Bronchial epithelial cell (primary cell): Measurements from ENCODE around the gene CHST1. TPM values are rescaled to one million over a fixed set of nuclear protein-coding genes. Genes with fewer than 3 reads are reported as not detected.

Source experiments
- DNase-seq: peaks from one replicate; pipeline ENCODE4 v3.0.0-alpha.2; 2010; ENCODE audit warnings: low read depth
- FAIRE-seq: peaks from 2 replicates; lab custom pipeline; 2011; peaks lifted over from hg19 to GRCh38; lab: Jason Lieb, UNC
- H3K27me3 ChIP-seq: 2 replicates; pipeline ENCODE4 v1.5.1; 2011; ENCODE audit warnings: low read length; ENCODE audit not compliant: control insufficient read depth, insufficient read depth
- H3K36me3 ChIP-seq: 2 replicates; pipeline ENCODE4 v1.5.1; 2011; ENCODE audit warnings: low read length; ENCODE audit not compliant: control insufficient read depth, insufficient read depth
- H3K4me3 ChIP-seq: 2 replicates; pipeline ENCODE4 v1.5.1; 2011; ENCODE audit warnings: mild to moderate bottlenecking, low read depth, low read length, control low read depth
- CTCF ChIP-seq: IDR thresholded peaks from 2 replicates; pipeline ENCODE4 v1.5.1; 2011; ENCODE audit warnings: mild to moderate bottlenecking, moderate library complexity, low read length, control low read depth, inconsistent platforms; ENCODE audit not compliant: insufficient read depth, severe bottlenecking
- total RNA-seq: library from RNA; depleted of rRNA; stranded (reverse); fragments of >200 nt; gene quantifications from 2 replicates; pipeline ENCODE4 v1.2.1, GENCODE V29; 2014

Gene CHST1
- total RNA-seq, 1 donor from 2014 or later: 0.26 TPM

- H3K27me3 ChIP-seq: no peaks in the 10 kb centered on the region
- no peak overlapping the region for H3K4me3 ChIP-seq
- H3K36me3 ChIP-seq: no peaks in the 10 kb centered on the region
- no peak for DNase-seq
- no peak for TF ChIP-seq CTCF
- FAIRE-seq: no peak
Observed at GRCh38 chr11:45599161-45599943, 66.1 kb downstream of the CHST1 start.

Other genes starting within 250 kb of the CHST1 start
- 7.6 and 9.5 TPM in 2 replicates for gene SLC35C1, start 139.5 kb upstream of the CHST1 start, total RNA-seq
- gene CRY2, start 181.9 kb upstream of the CHST1 start, total RNA-seq: 10.8 and 15.5 TPM in 2 replicates
- gene MAPK8IP1, start 220.0 kb upstream of the CHST1 start, total RNA-seq: 0.26 and 0.90 TPM in 2 replicates
- gene FREY1, start 241.6 kb upstream of the CHST1 start, total RNA-seq: 0.51 and 1.3 TPM in 2 replicates